ENCODE measurements around the gene LMAN1L. TPM values are rescaled to one million over a fixed set of nuclear protein-coding genes. Genes with fewer than 3 reads are reported as not detected.
A peak's percentile ranks its signal among the peaks of the same experiment; 100 is the strongest.

The LMAN1L gene
- total RNA-seq, 2 donors from 2014 or later, result 0.53 to 0.72 TPM

DNA sequence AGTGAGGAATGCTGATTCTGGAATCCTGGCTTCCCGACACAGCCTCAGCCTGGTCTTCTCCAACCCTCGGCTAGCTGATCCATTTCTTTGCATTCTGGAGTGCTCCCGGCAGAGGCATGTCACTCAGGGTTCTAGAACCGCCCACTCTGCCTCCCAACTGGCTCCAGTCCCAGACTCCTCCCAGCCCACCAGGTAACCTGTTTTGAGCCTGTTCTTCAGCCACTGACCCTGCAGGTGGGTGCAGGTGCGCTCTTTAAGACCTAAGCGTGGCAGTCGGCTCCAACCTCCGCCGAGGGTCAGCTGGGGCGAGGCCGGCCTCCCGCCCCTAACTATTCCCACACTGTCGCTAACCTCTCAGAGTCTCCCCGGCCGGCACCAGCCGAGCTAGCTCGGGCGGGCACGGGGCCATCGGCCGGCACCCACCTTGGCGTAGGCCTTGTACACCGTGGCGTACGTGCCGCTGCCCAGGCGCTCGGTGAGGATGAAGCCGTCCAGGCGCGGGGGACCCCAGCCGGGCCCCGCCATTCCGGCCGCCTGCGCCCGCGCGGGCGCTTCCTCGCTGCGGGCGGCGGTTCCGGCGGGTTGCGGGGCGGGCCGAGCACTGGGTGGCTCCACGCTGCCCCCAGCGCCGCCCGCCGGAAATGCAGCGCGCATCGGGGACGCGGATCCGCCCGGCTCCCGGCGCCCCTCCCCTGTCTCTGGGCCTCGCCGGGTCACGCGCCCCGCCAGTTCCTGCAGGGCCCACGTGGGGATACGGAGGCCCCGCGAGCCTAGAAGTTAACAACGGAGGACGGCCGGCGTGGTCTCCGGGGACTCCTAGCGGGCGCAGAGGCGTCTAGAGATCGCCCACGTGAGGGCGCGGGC, 30.2 kb downstream of the LMAN1L start, which contains the start of gene ULK3:
ULK3 (minus strand) TSS at position 576 of the 864 bp plus-strand sequence; CDS start at position 525, 51 bp downstream.
- peak; percentile 94 to 97 for DNase-seq
- Mint-ChIP-seq H3K36me3 (ENCODE audit: insufficient read depth in 2 of 2) (peaks cover 0 to 6% of the 10 kb centered on the region in 2 donors), H3K4me1 (ENCODE audit: low read depth) (peaks cover 48% of the 10 kb centered on the region), H3K4me3 (peak within 1 kb of the TSS; percentile 93), H3K27ac (peak within 1 kb of the TSS; percentile 89), H3K27me3 (ENCODE audit: low read depth) (no peaks in the 10 kb centered on the region), H3K9me3 (no peaks in the 10 kb centered on the region)
- peak; percentile 86 to 91 for ATAC-seq (replicated peaks in 1 of 2)

DNA sequence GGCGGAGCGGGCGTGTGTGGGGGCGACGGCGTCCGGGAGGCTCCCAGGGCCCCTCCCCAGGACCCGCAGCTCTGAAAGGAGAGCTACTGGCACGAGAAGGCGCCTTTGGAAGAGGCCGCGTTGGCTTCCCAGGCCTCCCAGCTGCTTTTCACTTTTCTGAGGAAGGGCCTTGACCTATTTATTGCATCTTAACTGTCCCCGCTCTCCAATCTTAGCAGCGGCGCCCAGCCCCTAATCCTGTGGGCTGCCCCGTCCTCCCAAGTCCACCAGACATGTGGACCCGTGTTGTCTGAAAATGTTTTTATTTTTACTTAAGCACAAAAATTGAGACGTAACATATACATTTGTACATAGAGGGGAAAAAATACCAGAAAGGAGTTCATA, 30.8 kb downstream of the LMAN1L start:
- peaks cover 0 to 6% of the 10 kb centered on the region in 2 donors for H3K36me3 Mint-ChIP-seq (ENCODE audit: insufficient read depth in 2 of 2)
- no peaks in the 10 kb centered on the region for H3K9me3 Mint-ChIP-seq
- peak overlapping the region; percentile 85 for H3K27ac Mint-ChIP-seq

DNA sequence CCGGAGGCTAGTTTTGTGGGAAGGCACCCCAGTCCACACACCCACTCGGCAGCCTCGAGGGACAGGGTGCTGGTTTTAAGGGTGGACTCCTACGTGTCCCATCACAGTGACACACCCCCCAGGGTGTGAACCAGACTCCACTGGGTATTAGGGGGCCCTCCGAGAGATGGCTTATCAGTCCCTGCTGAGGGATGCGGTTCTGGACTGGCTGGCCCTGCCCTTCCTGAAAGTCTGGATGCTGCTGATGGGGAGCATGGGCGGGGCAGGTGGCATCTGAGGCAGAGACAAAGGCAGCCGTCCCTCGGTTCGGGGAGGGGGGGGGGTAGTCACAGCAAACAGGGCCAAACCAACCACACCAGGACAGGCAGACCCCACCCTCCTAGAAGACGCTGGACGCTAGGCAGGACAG, 31.3 kb downstream of the LMAN1L start:
- H3K27me3 Mint-ChIP-seq (ENCODE audit: low read depth), result no peaks in the 10 kb centered on the region
- H3K4me3 Mint-ChIP-seq, result peak overlapping the region; percentile 64 to 93
- H3K27ac Mint-ChIP-seq, result no peak overlapping the region
- DNase-seq (no peak), ATAC-seq (replicated peaks in 1 of 2) (no peak)
- peaks cover 48% of the 10 kb centered on the region for H3K4me1 Mint-ChIP-seq (ENCODE audit: low read depth)
- no peaks in the 10 kb centered on the region for H3K9me3 Mint-ChIP-seq
- peaks cover 0 to 6% of the 10 kb centered on the region in 2 donors for H3K36me3 Mint-ChIP-seq (ENCODE audit: insufficient read depth in 2 of 2)

More for the DNA sequence above, 30.8 kb downstream of the LMAN1L start:
- Mint-ChIP-seq H3K4me3 (peak overlapping the region; percentile 93), H3K4me1 (ENCODE audit: low read depth) (peaks cover 48% of the 10 kb centered on the region), H3K27me3 (ENCODE audit: low read depth) (no peaks in the 10 kb centered on the region)
- DNase-seq (no peak), ATAC-seq (replicated peaks in 1 of 2) (no peak)

DNA sequence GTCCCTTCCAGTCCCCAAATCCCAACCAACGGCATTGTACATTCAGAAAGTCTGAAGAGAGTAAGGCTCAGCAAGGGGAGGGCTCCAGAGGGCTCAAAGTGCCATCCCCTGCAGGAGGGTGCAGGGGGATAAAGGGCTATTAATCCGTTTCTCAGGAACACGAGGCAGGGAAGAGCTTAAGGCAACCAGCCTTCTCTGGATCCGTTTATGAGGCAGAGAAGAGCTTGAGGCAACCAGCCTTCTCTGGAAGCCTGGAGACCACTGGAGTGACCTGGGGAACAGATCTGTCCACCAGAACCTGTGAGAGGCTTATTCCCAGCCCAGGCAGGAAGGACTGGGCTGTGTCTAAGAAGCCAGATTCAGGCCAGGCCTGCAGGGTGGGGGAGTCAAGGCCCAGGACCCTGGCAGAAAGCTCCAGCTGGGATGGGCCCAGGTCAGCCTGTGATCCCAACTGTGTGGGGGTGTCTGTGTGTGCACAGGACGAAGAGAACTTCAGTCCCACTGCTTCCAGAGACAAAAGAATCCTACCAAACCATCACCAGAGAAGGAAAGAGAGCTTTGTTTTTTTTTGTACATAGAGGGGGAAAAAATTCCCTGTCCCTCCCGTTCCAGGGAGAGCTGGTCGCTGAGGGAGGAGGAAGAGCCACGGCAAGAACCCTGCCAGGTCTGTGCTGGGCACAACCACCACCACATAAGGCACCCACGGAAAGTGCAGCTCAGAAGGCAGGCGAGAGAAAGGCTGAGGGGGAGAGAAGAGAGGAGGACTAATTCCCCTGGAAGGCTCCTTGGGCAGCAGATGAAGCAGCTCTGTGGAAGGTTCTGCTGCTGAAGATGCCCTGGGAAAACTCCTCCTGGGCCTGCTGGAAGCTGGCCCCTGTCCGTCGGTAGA, 31.9 kb downstream of the LMAN1L start:
- H3K27me3 Mint-ChIP-seq (ENCODE audit: low read depth), result no peaks in the 10 kb centered on the region
- peak overlapping the region; percentile 64 to 93 for H3K4me3 Mint-ChIP-seq
- DNase-seq, result peak; percentile 20 to 24
- H3K9me3 Mint-ChIP-seq, result no peaks in the 10 kb centered on the region
- peak in 1 of 2 donors; percentile 2 for ATAC-seq (replicated peaks in 1 of 2)
- H3K36me3 Mint-ChIP-seq (ENCODE audit: insufficient read depth in 2 of 2), result peaks cover 0 to 6% of the 10 kb centered on the region in 2 donors
- H3K27ac Mint-ChIP-seq, result peak overlapping the region; percentile 92
- peaks cover 48% of the 10 kb centered on the region for H3K4me1 Mint-ChIP-seq (ENCODE audit: low read depth)

DNA sequence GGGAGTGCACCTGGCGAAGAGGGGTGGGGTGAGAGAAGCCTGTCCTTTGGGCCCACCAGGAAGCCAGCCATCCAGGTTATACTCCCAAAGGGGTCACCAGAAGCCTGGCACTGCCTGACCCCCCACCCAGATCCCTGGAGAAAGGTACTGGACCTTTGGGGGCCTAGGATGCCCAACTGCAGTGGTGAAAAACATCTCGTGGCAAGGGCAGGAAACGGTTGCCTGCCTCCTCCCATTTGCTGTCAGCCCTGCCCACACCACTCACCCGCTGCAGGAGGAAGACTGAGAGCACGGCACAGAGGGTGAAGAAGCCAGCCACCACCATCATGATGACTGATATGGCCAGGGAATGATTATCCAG, 32.6 kb downstream of the LMAN1L start:
- ATAC-seq (replicated peaks in 1 of 2) (peak; percentile 49 to 64), DNase-seq (peak; percentile 67 to 70)
- no peaks in the 10 kb centered on the region for H3K27me3 Mint-ChIP-seq (ENCODE audit: low read depth)
- peak overlapping the region; percentile 64 to 93 for H3K4me3 Mint-ChIP-seq
- H3K36me3 Mint-ChIP-seq (ENCODE audit: insufficient read depth in 2 of 2), result peaks cover 0 to 6% of the 10 kb centered on the region in 2 donors
- H3K9me3 Mint-ChIP-seq, result no peaks in the 10 kb centered on the region
- peaks cover 46% of the 10 kb centered on the region for H3K4me1 Mint-ChIP-seq (ENCODE audit: low read depth)
- H3K27ac Mint-ChIP-seq, result peak overlapping the region; percentile 92

DNA sequence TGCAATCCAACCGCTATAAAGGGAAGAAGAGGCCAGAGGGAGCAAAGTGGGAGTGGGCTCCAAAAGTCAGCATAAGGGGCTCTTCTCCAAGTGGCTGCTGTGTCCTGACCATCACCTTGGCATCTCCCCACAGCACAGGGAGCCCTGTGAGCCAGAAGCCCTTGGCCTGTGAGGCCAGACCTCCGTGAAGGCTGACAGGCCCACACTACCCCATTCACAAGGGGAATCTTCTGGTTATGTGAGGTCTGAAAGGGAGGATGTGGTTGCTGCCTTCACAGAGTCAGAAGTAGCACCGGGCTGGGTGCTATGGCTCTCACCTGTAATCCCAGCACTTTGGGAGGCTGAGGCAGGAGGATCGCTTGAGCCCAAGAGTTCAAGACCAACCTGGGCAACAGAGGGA, 32.9 kb downstream of the LMAN1L start:
- H3K4me1 Mint-ChIP-seq (ENCODE audit: low read depth), result peaks cover 42% of the 10 kb centered on the region
- peak overlapping the region; percentile 92 for H3K27ac Mint-ChIP-seq
- H3K9me3 Mint-ChIP-seq, result no peaks in the 10 kb centered on the region
- no peaks in the 10 kb centered on the region for H3K27me3 Mint-ChIP-seq (ENCODE audit: low read depth)
- ATAC-seq (replicated peaks in 1 of 2) (peak; percentile 14), DNase-seq (peak in 1 of 2 donors; percentile 28)
- H3K4me3 Mint-ChIP-seq, result peak overlapping the region; percentile 64 to 93
- H3K36me3 Mint-ChIP-seq (ENCODE audit: insufficient read depth in 2 of 2), result peaks cover 0 to 6% of the 10 kb centered on the region in 2 donors

DNA sequence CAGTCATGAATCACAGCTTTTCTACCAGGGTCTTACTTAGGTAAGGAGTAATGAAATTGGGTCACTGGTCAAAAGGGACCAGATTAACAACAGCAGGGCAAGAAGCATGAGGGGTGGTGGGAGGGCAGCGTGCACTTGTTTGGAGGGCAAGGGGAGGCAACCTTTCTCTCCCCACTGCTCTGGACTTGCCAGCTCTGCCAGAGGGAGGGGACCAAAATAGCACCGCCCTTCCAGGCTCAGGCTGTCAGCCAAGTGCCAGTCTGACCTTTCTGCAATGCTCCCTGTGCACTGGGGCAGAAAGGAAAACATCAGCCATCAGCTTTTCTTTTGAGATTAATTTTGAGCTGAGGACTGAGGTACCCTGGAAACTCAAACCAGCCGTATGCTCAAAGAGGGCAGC, 34.8 kb downstream of the LMAN1L start:
- Mint-ChIP-seq H3K27me3 (ENCODE audit: low read depth) (no peaks in the 10 kb centered on the region), H3K9me3 (no peaks in the 10 kb centered on the region), H3K36me3 (ENCODE audit: insufficient read depth in 2 of 2) (peaks cover 0 to 5% of the 10 kb centered on the region in 2 donors), H3K4me3 (no peak overlapping the region), H3K27ac (peak overlapping the region; percentile 40), H3K4me1 (ENCODE audit: low read depth) (peaks cover 23% of the 10 kb centered on the region)
- DNase-seq (no peak), ATAC-seq (replicated peaks in 1 of 2) (no peak)

DNA sequence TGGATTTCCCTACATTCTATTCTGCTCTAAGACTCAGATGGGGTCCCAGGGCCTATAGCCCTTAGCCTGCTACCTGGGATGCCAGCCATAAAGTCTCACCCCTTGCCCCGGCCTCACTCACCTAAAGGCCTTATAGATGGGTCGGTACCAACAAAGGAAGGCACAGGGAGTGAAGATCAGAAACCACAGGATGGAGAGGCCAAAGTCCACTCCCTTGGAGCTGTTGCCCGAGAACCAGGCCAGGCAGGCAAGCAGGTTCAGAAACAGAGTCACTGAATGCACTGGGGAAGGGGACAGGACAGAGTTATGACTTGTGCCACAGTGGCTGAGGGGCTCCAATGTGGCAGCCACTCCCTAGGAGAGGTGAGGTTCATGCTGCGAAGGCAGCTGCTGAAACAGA, 37.8 kb downstream of the LMAN1L start:
- Mint-ChIP-seq H3K4me3 (no peak overlapping the region), H3K27me3 (ENCODE audit: low read depth) (no peaks in the 10 kb centered on the region), H3K9me3 (no peaks in the 10 kb centered on the region), H3K4me1 (ENCODE audit: low read depth) (peaks cover 6% of the 10 kb centered on the region), H3K36me3 (ENCODE audit: insufficient read depth in 2 of 2) (peaks cover 0 to 9% of the 10 kb centered on the region in 2 donors), H3K27ac (no peak overlapping the region)
- DNase-seq (no peak), ATAC-seq (replicated peaks in 1 of 2) (no peak)

DNA sequence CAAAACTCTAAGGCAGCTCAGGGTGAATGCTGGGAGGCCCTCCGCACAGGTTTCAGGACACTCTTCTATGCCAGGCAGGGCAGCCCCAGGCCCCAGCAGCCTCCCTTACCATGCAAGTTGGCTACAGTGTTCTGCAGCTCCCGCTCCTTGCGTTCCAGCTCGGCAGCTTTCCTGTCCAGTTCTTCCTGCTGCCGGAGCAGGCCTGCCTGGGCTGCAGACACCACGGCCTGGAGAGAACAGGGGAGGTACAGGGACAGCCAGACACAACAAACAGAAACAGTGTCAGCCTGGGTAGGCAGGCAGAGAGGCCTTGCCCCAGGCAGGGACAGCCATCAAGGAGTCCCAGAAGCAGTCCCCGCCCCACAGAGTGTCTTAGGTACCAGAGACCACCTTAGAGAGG, 39.3 kb downstream of the LMAN1L start:
- ATAC-seq (replicated peaks in 1 of 2) (no peak), DNase-seq (no peak)
- Mint-ChIP-seq H3K9me3 (no peaks in the 10 kb centered on the region), H3K27ac (no peak overlapping the region), H3K36me3 (ENCODE audit: insufficient read depth in 2 of 2) (peaks cover 0 to 7% of the 10 kb centered on the region in 2 donors), H3K27me3 (ENCODE audit: low read depth) (no peaks in the 10 kb centered on the region), H3K4me1 (ENCODE audit: low read depth) (peaks cover 4% of the 10 kb centered on the region), H3K4me3 (no peak overlapping the region)

DNA sequence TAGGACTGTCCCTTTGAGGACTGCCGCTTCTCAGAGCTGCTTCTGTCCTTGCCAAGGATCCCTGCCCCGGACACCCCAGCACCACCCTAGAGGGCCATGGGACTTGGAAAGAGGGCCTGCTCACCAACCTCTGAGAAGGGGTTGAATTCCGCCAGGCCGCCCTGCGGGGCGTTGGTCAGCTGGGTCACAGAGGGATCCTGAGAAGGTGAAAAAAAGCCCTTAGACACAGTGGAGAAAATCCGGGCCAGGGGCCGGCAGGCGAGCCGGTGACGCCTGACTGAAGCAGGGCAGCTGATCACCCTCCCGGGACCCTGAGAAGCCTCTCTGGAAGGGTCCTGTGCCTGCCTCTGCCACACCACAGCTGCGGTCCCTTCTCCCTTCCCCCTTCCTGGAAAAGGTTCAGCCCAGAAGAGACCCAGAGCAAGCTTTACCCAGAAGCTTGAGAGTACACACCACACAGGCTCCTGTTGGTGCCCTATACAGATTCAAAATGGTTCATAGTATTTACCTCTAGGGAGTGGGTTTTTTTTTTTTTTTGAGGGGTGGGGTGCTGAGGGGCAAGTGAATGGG, 41.9 kb downstream of the LMAN1L start:
- Mint-ChIP-seq H3K4me3 (no peak overlapping the region), H3K4me1 (ENCODE audit: low read depth) (peaks cover 30% of the 10 kb centered on the region), H3K27ac (peak overlapping the region; percentile 15), H3K9me3 (no peaks in the 10 kb centered on the region), H3K36me3 (ENCODE audit: insufficient read depth in 2 of 2) (peaks cover 0 to 8% of the 10 kb centered on the region in 2 donors), H3K27me3 (ENCODE audit: low read depth) (no peaks in the 10 kb centered on the region)
- no peak for DNase-seq
- ATAC-seq (replicated peaks in 1 of 2), result no peak

DNA sequence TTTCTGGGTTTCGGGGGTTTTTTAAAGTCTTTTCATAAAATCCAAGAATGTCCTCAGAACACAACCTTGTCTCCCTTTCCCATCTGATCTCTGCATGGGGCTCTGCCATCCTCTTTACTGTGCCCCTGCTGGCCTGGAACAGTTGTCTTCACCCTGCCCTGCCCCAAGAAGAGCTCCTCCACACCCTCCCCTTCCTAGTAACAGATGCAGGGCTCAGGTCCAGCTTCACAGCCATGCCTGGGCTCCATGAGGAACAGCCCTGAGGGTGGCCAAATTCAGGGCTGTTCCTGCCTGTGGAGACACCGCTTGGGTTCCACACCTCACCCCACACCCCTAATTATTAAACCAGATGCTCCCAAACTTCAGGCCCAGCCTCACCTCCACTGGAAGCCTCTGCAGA, 43.2 kb downstream of the LMAN1L start:
- Mint-ChIP-seq H3K27ac (no peak overlapping the region), H3K36me3 (ENCODE audit: insufficient read depth in 2 of 2) (peaks cover 0 to 8% of the 10 kb centered on the region in 2 donors), H3K27me3 (ENCODE audit: low read depth) (no peaks in the 10 kb centered on the region), H3K9me3 (no peaks in the 10 kb centered on the region), H3K4me3 (no peak overlapping the region), H3K4me1 (ENCODE audit: low read depth) (peaks cover 40% of the 10 kb centered on the region)
- no peak for ATAC-seq (replicated peaks in 1 of 2)
- no peak for DNase-seq

DNA sequence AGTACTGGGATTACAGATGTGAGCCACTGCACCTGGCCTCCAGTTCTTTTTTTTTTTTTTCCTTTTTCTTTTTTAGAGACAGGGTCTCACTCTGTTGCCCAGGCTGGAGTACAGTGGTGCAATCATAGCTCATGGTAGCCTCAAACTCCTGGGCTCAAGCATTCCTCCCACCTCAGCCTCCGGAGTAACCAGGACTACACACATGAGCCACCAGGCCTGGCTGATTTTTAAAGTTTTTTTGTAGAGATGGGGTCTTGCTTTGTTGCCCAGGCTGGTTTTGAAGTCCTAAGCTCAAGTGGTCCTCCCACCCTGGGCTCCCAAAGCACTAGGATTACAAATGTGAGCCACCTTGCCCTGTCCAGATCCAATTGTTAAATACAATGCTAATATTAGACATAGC, 43.9 kb downstream of the LMAN1L start:
- H3K4me3 Mint-ChIP-seq, result no peak overlapping the region
- peaks cover 0 to 8% of the 10 kb centered on the region in 2 donors for H3K36me3 Mint-ChIP-seq (ENCODE audit: insufficient read depth in 2 of 2)
- peak overlapping the region; percentile 42 for H3K27ac Mint-ChIP-seq
- H3K9me3 Mint-ChIP-seq, result no peaks in the 10 kb centered on the region
- H3K4me1 Mint-ChIP-seq (ENCODE audit: low read depth), result peaks cover 40% of the 10 kb centered on the region
- ATAC-seq (replicated peaks in 1 of 2), result no peak
- no peak for DNase-seq
- H3K27me3 Mint-ChIP-seq (ENCODE audit: low read depth), result no peaks in the 10 kb centered on the region
